H9 (cell line): ENCODE measurements around the gene YIPF2. TPM values are rescaled to one million over a fixed set of nuclear protein-coding genes. Genes with fewer than 3 reads are reported as not detected.

ENCODE experiments used
- DNase-seq: peaks from one replicate; pipeline ENCODE4 v3.0.0-alpha.2; 2017
- H2AFZ ChIP-seq: one replicate; pipeline ENCODE4 v1.6.1; 2013; ENCODE audit warnings: mild to moderate bottlenecking, low read length, control low read depth, moderate library complexity
- H2AK5ac ChIP-seq: 2 replicates; pipeline ENCODE4 v1.6.1; 2013; ENCODE audit warnings: low read length, control low read depth, mixed read lengths; ENCODE audit not compliant: insufficient read length
- H2BK120ac ChIP-seq: one replicate; pipeline ENCODE4 v1.6.1; 2013; ENCODE audit warnings: low read depth, mild to moderate bottlenecking, low read length, control low read depth, inconsistent platforms; ENCODE audit not compliant: poor library complexity, severe bottlenecking
- H2BK12ac ChIP-seq: 2 replicates; pipeline ENCODE4 v1.6.1; 2013; ENCODE audit warnings: low read length, control low read depth, mixed read lengths, low read depth; ENCODE audit not compliant: insufficient read length
- H2BK15ac ChIP-seq: 2 replicates; pipeline ENCODE4 v1.6.1; 2013; ENCODE audit warnings: low read depth, low read length, control low read depth
- H2BK20ac ChIP-seq: one replicate; pipeline ENCODE4 v1.6.1; 2013; ENCODE audit warnings: low read depth, mild to moderate bottlenecking, low read length, control low read depth, inconsistent platforms; ENCODE audit not compliant: poor library complexity, severe bottlenecking
- H2BK5ac ChIP-seq: 2 replicates; pipeline ENCODE4 v1.6.1; 2013; ENCODE audit warnings: low read length, control low read depth, mixed read lengths; ENCODE audit not compliant: insufficient read length
- H3K14ac ChIP-seq: 2 replicates; pipeline ENCODE4 v1.6.1; 2013; ENCODE audit warnings: low read length, control low read depth; ENCODE audit not compliant: insufficient read depth
- H3K18ac ChIP-seq: 2 replicates; pipeline ENCODE4 v1.6.1; 2013; ENCODE audit warnings: low read depth, mild to moderate bottlenecking, mixed read lengths, low read length, control low read depth; ENCODE audit not compliant: insufficient read length
- H3K23ac ChIP-seq: 2 replicates; pipeline ENCODE4 v1.6.1; 2013; ENCODE audit warnings: low read length, control low read depth, mixed read lengths, low read depth; ENCODE audit not compliant: insufficient read length
- H3K23me2 ChIP-seq: 2 replicates; pipeline ENCODE4 v1.6.1; 2013; ENCODE audit warnings: low read depth, mild to moderate bottlenecking, mixed read lengths, low read length, control low read depth; ENCODE audit not compliant: insufficient read length, poor library complexity, severe bottlenecking
- H3K27ac ChIP-seq: 2 replicates; pipeline ENCODE4 v1.5.1; 2013; ENCODE audit warnings: low read length, control low read depth, mixed read lengths, low read depth; ENCODE audit not compliant: insufficient read length
- H3K27me3 ChIP-seq: 2 replicates; pipeline ENCODE4 v1.6.1; 2013; ENCODE audit warnings: low read length, control low read depth, inconsistent platforms; ENCODE audit not compliant: insufficient read depth
- H3K4ac ChIP-seq: 2 replicates; pipeline ENCODE4 v1.6.1; 2013; ENCODE audit warnings: low read depth, mild to moderate bottlenecking, control low read depth, inconsistent platforms, low read length, moderate library complexity
- H3K4me1 ChIP-seq: 2 replicates; pipeline ENCODE4 v1.6.1; 2013; ENCODE audit warnings: low read length, control low read depth, inconsistent platforms; ENCODE audit not compliant: insufficient read depth
- H3K4me2 ChIP-seq: 2 replicates; pipeline ENCODE4 v1.6.1; 2013; ENCODE audit warnings: low read length, control low read depth, mixed read lengths; ENCODE audit not compliant: insufficient read length, insufficient read depth
- H3K56ac ChIP-seq: 2 replicates; pipeline ENCODE4 v1.6.1; 2013; ENCODE audit warnings: low read depth, mild to moderate bottlenecking, mixed read lengths, low read length, control low read depth; ENCODE audit not compliant: insufficient read length
- H3K79me1 ChIP-seq: 2 replicates; pipeline ENCODE4 v1.6.1; 2013; ENCODE audit warnings: low read depth, mild to moderate bottlenecking, moderate library complexity, low read length, control low read depth, inconsistent platforms; ENCODE audit not compliant: insufficient read depth, poor library complexity, severe bottlenecking
- H3K79me2 ChIP-seq: 2 replicates; pipeline ENCODE4 v1.6.1; 2013; ENCODE audit warnings: low read length, control low read depth, inconsistent platforms; ENCODE audit not compliant: insufficient read depth
- H3K9ac ChIP-seq: 2 replicates; pipeline ENCODE4 v1.6.1; 2013; ENCODE audit warnings: low read length, control low read depth, mixed read lengths; ENCODE audit not compliant: insufficient read length; ENCODE audit errors: extremely low read depth
- H3K9me3 ChIP-seq: one replicate; pipeline ENCODE4 v1.6.1; 2013; ENCODE audit warnings: low read depth, low read length, inconsistent platforms; ENCODE audit not compliant: control insufficient read depth
- H3T11ph ChIP-seq: one replicate; pipeline ENCODE4 v1.6.1; 2013; ENCODE audit warnings: mild to moderate bottlenecking, low read length, control low read depth, inconsistent platforms
- H4K20me1 ChIP-seq: one replicate; pipeline ENCODE4 v1.6.1; 2013; ENCODE audit not compliant: control insufficient read depth, insufficient read length, insufficient read depth
- H4K5ac ChIP-seq: 2 replicates; pipeline ENCODE4 v1.6.1; 2013; ENCODE audit warnings: low read depth, mild to moderate bottlenecking, mixed read lengths, low read length, control low read depth; ENCODE audit not compliant: insufficient read length
- H4K8ac ChIP-seq: replicated peaks from 2 replicates; pipeline ENCODE4 v1.6.1; 2013; ENCODE audit warnings: low read length, control low read depth, mixed read lengths, low read depth; ENCODE audit not compliant: insufficient read length
- H4K91ac ChIP-seq: 2 replicates; pipeline ENCODE4 v1.6.1; 2013; ENCODE audit warnings: low read depth, mild to moderate bottlenecking, moderate library complexity, mixed read lengths, low read length, control low read depth; ENCODE audit not compliant: insufficient read length
- H3K27ac Mint-ChIP-seq, 3 experiments: 2 replicates in 2 of 3; 3 replicates in 1 of 3; pipeline ENCODE4 v1.8.0; 2020 to 2021; ENCODE audit warnings: mixed read lengths in 3 of 3, mild to moderate bottlenecking in 1 of 3, moderate library complexity in 1 of 3
- H3K27me3 Mint-ChIP-seq: 2 replicates; pipeline ENCODE4 v1.8.0; 2021; ENCODE audit warnings: low read depth, mild to moderate bottlenecking, moderate library complexity, mixed read lengths
- H3K36me3 Mint-ChIP-seq, 3 experiments: 2 replicates in 2 of 3; 3 replicates in 1 of 3; pipeline ENCODE4 v1.8.0; 2020 to 2021; ENCODE audit warnings: low read depth in 3 of 3, mixed read lengths in 3 of 3; ENCODE audit not compliant: insufficient read depth in 1 of 3
- H3K4me1 Mint-ChIP-seq, 2 experiments: 2 replicates each; pipeline ENCODE4 v1.8.0; 2020; ENCODE audit warnings: mixed read lengths in 2 of 2
- H3K4me3 Mint-ChIP-seq, 2 experiments: 2 replicates in 1 of 2; 3 replicates in 1 of 2; pipeline ENCODE4 v1.8.0; 2020 to 2021; ENCODE audit warnings: mild to moderate bottlenecking in 2 of 2, mixed read lengths in 2 of 2, moderate library complexity in 1 of 2
- H3K9me3 Mint-ChIP-seq, 2 experiments: 2 replicates in 1 of 2; 3 replicates in 1 of 2; pipeline ENCODE4 v1.8.0; 2020; ENCODE audit warnings: mild to moderate bottlenecking in 2 of 2, mixed read lengths in 2 of 2, moderate library complexity in 1 of 2
- WGBS: extraction: QIAGEN DNeasy Blood & Tissue Kit; methylation state at CpG from one replicate; pipeline ENCODE4 v1.1.7; 2013; ENCODE audit warnings: missing lambda C conversion rate, low lambda C conversion rate, mixed read lengths; ENCODE audit not compliant: insufficient read length; ENCODE audit errors: extremely low coverage; 5-methylcytosine and 5-hydroxymethylcytosine counted together
- total RNA-seq: library from RNA; stranded (reverse); gene quantifications from 2 replicates; pipeline ENCODE4 v1.2.1, GENCODE V29; 2021
- TF ChIP-seq, protein P1 (sequence below): fragments of 200-600 bp; sonication (generic); conservative IDR thresholded peaks from 3 replicates; pipeline ENCODE4 v1.8.0; 2021; ENCODE audit warnings: antibody characterized with exemption, mild to moderate bottlenecking

The YIPF2 gene
- total RNA-seq, 1 experiment from 2014 or later, result 58.2 TPM

DNA sequence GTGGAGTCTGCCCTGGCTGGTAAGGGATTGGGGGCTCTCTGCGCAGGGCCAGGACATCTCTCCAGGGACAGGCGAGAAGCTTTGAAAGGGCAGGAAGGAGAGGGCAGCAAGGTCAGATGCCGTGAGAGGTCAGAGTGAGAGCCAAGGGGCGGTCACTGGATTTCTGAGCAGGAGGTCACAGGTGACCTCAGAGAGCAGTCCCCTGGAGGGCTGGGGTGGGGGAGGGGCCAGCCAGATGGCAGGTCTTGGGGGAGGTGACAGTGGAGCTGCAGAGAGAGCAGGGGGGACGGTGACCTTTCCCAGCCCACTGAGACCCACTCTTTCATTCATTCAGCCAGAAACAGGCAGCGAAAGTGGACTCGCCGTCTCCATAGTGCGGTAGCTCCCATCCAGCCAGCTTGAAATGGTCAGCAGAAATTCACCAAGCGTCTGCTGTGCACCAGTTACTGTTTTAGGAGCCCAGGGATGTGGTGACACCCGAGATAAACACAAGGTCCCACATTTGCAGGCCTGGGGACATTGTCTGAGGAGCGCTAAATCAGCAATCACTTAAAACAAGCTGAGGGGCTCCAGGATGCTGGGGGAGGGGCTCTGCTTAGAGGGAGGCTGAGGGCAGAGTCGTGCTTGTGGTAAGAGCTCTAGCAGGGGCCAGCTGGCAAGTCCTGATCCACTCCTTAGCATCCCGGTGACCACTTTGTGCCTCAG is 46.9 kb downstream of the YIPF2 start:
- Histone ChIP-seq H2BK12ac (no peak overlapping the region), H2BK120ac (no peak overlapping the region), H3K79me1 (peaks cover 2% of the 10 kb centered on the region), H2BK5ac (no peak overlapping the region), H3K4me2 (peak overlapping the region; percentile 32), H2AK5ac (no peak overlapping the region), H3K14ac (no peak overlapping the region), H2AFZ (no peak overlapping the region), H4K8ac (no peak overlapping the region), H3K23ac (no peak overlapping the region), H3K27me3 (no peaks in the 10 kb centered on the region), H2BK20ac (no peak overlapping the region), H2BK15ac (0 out of 2 replicates have a peak overlapping the region, but pooled peaks have one; percentile 29), H3K27ac (peak overlapping the region; percentile 12), H4K20me1 (peaks cover 3% of the 10 kb centered on the region), H3K79me2 (peaks cover 26% of the 10 kb centered on the region; the same call in 1 of the 2 replicates), H3K4me1 (peaks cover 16% of the 10 kb centered on the region; the same call in 1 of the 2 replicates), H3K23me2 (no peaks in the 10 kb centered on the region), H3K56ac (no peak overlapping the region), H3K4ac (no peak overlapping the region), H3K9me3 (no peaks in the 10 kb centered on the region), H3K18ac (peak overlapping the region; percentile 47), H3K9ac (no peak overlapping the region), H3T11ph (no peak overlapping the region), H4K5ac (no peak overlapping the region), H4K91ac (no peak overlapping the region)
- Mint-ChIP-seq H3K9me3 (no peaks in the 10 kb centered on the region), H3K27me3 (no peaks in the 10 kb centered on the region), H3K4me1 (peaks cover 52 to 66% of the 10 kb centered on the region in 2 experiments), H3K36me3 (peaks cover 3 to 13% (median 5%) of the 10 kb centered on the region in 3 experiments; a peak in 4 of 7 replicates), H3K27ac (peak overlapping the region; percentile 88 to 97 (median 94)), H3K4me3 (peak overlapping the region in 1 of 2 experiments; percentile 64; a peak in 3 of 5 replicates)
- TF ChIP-seq, protein P1, sequence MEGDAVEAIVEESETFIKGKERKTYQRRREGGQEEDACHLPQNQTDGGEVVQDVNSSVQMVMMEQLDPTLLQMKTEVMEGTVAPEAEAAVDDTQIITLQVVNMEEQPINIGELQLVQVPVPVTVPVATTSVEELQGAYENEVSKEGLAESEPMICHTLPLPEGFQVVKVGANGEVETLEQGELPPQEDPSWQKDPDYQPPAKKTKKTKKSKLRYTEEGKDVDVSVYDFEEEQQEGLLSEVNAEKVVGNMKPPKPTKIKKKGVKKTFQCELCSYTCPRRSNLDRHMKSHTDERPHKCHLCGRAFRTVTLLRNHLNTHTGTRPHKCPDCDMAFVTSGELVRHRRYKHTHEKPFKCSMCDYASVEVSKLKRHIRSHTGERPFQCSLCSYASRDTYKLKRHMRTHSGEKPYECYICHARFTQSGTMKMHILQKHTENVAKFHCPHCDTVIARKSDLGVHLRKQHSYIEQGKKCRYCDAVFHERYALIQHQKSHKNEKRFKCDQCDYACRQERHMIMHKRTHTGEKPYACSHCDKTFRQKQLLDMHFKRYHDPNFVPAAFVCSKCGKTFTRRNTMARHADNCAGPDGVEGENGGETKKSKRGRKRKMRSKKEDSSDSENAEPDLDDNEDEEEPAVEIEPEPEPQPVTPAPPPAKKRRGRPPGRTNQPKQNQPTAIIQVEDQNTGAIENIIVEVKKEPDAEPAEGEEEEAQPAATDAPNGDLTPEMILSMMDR, result no peak
- DNase-seq, result peak; percentile 61
- WGBS, result no CpG with 5 or more reads among the region's 14 CpGs
